Calu3 (cell line): ENCODE data around the gene MED12L. TPM values are rescaled to one million over a fixed set of nuclear protein-coding genes. Genes with fewer than 3 reads are reported as not detected.

Source experiments
- BruUV-seq: library from RNA; stranded (reverse); fragments of 400-500 nt; replicated peaks from 2 replicates; lab custom pipeline; 2021; lab: Mats Ljungman, UMichigan
- CTCF ChIA-PET: fragments of 300-600 bp; sonication (Branson Sonifier 250); formaldehyde crosslinking; loops from one replicate; lab custom pipeline; 2022; ENCODE audit warnings: antibody characterized with exemption; lab: Charles Lee
- DNase-seq: peaks from one replicate; pipeline ENCODE4 v3.0.0; 2022
- H3K27ac Mint-ChIP-seq: one replicate; pipeline ENCODE4 v1.8.0; 2022; ENCODE audit warnings: mixed read lengths; ENCODE audit not compliant: unreplicated experiment
- H3K27me3 Mint-ChIP-seq: one replicate; pipeline ENCODE4 v1.8.0; 2022; ENCODE audit warnings: mixed read lengths; ENCODE audit not compliant: unreplicated experiment
- H3K36me3 Mint-ChIP-seq: one replicate; pipeline ENCODE4 v1.8.0; 2022; ENCODE audit warnings: mild to moderate bottlenecking, moderate library complexity, mixed read lengths; ENCODE audit not compliant: insufficient read depth, unreplicated experiment
- H3K4me1 Mint-ChIP-seq: one replicate; pipeline ENCODE4 v1.8.0; 2022; ENCODE audit warnings: mild to moderate bottlenecking, low read depth, mixed read lengths; ENCODE audit not compliant: unreplicated experiment
- H3K4me3 Mint-ChIP-seq: one replicate; pipeline ENCODE4 v1.8.0; 2022; ENCODE audit warnings: mild to moderate bottlenecking, low read depth, moderate library complexity, mixed read lengths; ENCODE audit not compliant: unreplicated experiment
- H3K9me3 Mint-ChIP-seq: one replicate; pipeline ENCODE4 v1.8.0; 2022; ENCODE audit warnings: low read depth, mixed read lengths; ENCODE audit not compliant: unreplicated experiment
- intact Hi-C: fragments of 100-400 bp; cut with micrococcal nuclease; formaldehyde crosslinking; loops from one replicate; pipeline ENCODE4 v1.10.0; 2022; ENCODE audit not compliant: unreplicated experiment
- total RNA-seq: library from RNA; stranded (reverse); gene quantifications from 2 replicates; pipeline ENCODE4 v1.2.3, GENCODE V29; 2022
- TF ChIP-seq, protein P1 (sequence below): fragments of 200-600 bp; IDR thresholded peaks from one replicate; pipeline ENCODE4 v1.8.0; 2022; ENCODE audit warnings: antibody characterized with exemption; ENCODE audit not compliant: unreplicated experiment

The MED12L gene
- total RNA-seq, 1 experiment from 2014 or later: 4.6 TPM

DNA sequence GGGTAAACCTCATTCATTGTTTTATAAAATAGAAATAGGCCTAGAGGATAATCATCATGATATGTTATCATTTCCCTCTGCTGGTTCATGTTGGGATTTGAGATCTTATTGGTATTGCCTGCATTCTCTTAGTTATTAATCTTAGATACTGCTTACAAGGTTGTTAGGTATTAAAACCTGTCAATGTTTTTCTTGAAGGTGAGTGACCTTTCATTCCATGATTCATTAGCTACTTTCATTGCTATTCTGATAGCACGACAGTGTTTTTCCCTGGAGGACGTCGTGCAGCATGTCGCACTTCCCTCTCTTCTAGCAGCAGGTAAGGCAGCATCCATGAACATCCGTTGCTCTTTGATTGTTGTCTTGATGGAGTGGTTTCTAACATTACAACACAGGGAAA, 282.0 kb downstream of the MED12L start:
- TF ChIP-seq, protein P1, sequence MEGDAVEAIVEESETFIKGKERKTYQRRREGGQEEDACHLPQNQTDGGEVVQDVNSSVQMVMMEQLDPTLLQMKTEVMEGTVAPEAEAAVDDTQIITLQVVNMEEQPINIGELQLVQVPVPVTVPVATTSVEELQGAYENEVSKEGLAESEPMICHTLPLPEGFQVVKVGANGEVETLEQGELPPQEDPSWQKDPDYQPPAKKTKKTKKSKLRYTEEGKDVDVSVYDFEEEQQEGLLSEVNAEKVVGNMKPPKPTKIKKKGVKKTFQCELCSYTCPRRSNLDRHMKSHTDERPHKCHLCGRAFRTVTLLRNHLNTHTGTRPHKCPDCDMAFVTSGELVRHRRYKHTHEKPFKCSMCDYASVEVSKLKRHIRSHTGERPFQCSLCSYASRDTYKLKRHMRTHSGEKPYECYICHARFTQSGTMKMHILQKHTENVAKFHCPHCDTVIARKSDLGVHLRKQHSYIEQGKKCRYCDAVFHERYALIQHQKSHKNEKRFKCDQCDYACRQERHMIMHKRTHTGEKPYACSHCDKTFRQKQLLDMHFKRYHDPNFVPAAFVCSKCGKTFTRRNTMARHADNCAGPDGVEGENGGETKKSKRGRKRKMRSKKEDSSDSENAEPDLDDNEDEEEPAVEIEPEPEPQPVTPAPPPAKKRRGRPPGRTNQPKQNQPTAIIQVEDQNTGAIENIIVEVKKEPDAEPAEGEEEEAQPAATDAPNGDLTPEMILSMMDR: no peak
- peak; percentile 17 for DNase-seq
- CTCF ChIA-PET: interaction anchor here (0.6 to 1.7 kb wide), 4 partner anchors 9 to 141 kb away, joined by 3 to 4 read pairs (median 4); no protein-coding TSS in a partner anchor
- no TSS peak for BruUV-seq
- H3K9me3 Mint-ChIP-seq: no peaks in the 10 kb centered on the region
- no peaks in the 10 kb centered on the region for H3K27me3 Mint-ChIP-seq
- no peaks in the 10 kb centered on the region for H3K36me3 Mint-ChIP-seq
- H3K4me3 Mint-ChIP-seq: peak overlapping the region; percentile 10
- intact Hi-C loops: loop anchor here (5.0 kb wide), 1 partner anchor 140 kb away; no protein-coding TSS in a partner anchor
- H3K27ac Mint-ChIP-seq: peak overlapping the region; percentile 27
- peaks cover 15% of the 10 kb centered on the region for H3K4me1 Mint-ChIP-seq

DNA sequence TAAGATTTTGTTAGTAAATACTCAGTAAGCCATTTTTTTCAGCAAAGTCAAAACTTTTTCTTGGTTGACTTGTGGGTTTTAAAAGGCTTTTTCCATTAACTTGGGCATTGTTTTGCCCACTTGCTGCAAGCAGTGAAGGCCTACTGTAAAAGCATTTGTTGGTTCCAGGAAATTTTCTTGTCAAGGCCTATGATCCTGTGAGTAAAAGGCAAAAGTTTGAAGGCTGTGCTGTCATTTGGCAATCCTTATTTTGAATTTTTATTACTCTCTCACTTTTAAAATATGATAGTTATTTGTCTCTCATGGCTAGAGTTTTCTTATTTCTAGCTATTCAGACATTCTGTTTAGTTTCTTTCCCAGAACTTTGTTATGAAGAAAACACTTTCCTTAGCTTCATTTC, 286.1 kb downstream of the MED12L start:
- H3K27me3 Mint-ChIP-seq: no peaks in the 10 kb centered on the region
- CTCF ChIA-PET: no interaction called here
- H3K36me3 Mint-ChIP-seq: no peaks in the 10 kb centered on the region
- no peak overlapping the region for H3K27ac Mint-ChIP-seq
- H3K9me3 Mint-ChIP-seq: no peaks in the 10 kb centered on the region
- no peak overlapping the region for H3K4me3 Mint-ChIP-seq
- no TSS peak for BruUV-seq
- intact Hi-C loops: no loop called here
- TF ChIP-seq, protein P1: no peak
- H3K4me1 Mint-ChIP-seq: peaks cover 15% of the 10 kb centered on the region
- no peak for DNase-seq

DNA sequence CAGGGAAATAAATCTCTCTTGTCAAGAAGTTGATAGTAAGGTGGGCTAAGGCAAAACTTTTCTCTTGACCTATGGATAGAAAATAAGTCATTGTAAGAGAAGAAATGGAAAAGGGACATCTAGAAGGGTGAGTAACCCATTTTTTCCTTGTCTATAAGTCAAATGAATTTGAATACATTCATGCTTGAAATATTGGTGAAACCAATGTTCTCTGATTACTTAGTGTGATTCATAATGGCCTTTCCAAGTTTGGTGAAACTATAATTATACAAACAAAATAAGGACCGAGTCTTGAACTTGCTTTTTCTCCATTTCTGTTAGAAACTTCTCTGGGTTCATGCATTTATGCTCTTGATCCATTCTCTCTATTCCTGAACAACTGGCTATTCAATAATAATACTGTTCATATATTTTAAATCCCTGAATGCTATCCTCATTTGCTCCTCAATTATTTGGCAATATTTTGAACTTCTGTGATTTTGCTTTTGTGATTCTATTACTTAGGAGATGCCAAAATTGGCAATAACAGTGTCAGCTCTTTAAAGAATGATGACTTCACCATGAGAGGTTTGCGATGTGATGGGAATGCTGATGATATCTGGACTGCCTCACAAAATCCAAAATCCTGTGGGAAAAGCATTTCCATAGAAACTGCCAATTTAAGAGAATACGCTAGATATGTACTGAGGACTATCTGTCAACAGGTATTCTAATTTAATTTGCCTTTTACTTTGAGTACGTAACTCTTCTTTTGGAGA, 286.8 kb downstream of the MED12L start:
- H3K9me3 Mint-ChIP-seq: no peaks in the 10 kb centered on the region
- BruUV-seq: no TSS peak
- DNase-seq: no peak
- H3K36me3 Mint-ChIP-seq: no peaks in the 10 kb centered on the region
- intact Hi-C loops: no loop called here
- no peaks in the 10 kb centered on the region for H3K27me3 Mint-ChIP-seq
- CTCF ChIA-PET: interaction anchor here (1.2 kb wide), 1 partner anchor 11 kb away, joined by 4 read pairs; no protein-coding TSS in a partner anchor
- H3K27ac Mint-ChIP-seq: no peak overlapping the region
- H3K4me3 Mint-ChIP-seq: no peak overlapping the region
- TF ChIP-seq, protein P1: no peak
- H3K4me1 Mint-ChIP-seq: peaks cover 10% of the 10 kb centered on the region

DNA sequence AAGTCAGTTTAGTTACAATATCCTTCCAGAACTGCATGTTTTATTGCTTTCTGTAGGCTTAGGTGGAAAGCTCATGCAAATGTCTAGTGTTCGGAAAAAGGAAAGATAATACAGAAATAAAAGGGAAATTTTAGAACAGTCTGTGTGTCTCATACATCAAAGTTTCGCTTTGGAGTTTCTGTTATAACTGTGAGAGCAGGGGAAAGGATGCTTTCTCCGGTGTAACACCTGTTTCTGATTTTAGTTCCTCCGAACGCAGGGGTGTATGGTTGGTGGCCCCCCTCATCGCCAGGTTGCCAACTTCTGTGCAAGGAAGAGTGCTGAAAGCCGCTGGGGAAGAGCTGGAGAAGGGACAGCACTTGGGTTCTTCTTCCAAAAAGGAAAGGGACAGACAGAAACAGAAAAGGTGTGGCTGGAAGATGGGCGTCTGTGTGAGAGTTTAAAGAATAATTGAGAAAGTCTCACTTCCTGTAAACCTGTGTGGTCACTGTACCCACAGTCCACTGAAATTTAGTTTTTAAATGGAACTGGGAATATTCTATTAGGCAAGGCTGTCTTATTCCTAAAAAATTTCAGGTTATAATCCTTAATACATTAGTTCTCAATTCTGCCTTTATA, 292.4 kb downstream of the MED12L start:
- BruUV-seq: no TSS peak
- no peaks in the 10 kb centered on the region for H3K27me3 Mint-ChIP-seq
- intact Hi-C loops: loop anchor here (5.0 kb wide), 1 partner anchor 459 kb away; no protein-coding TSS in a partner anchor
- no peak for DNase-seq
- H3K4me3 Mint-ChIP-seq: no peak overlapping the region
- H3K36me3 Mint-ChIP-seq: no peaks in the 10 kb centered on the region
- no peaks in the 10 kb centered on the region for H3K9me3 Mint-ChIP-seq
- CTCF ChIA-PET: interaction anchor here (1.1 kb wide), 1 partner anchor 10 kb away, joined by 4 read pairs; no protein-coding TSS in a partner anchor
- no peak overlapping the region for H3K27ac Mint-ChIP-seq
- H3K4me1 Mint-ChIP-seq: no peaks in the 10 kb centered on the region
- TF ChIP-seq, protein P1: no peak
